ENCODE data around the gene PXYLP1.
"Not testable (repeated sequence)": the region's sequence is repeated elsewhere in the genome, so short reads cannot be mapped to it uniquely, and the experiment has no call there.

The PXYLP1 gene

DNA sequence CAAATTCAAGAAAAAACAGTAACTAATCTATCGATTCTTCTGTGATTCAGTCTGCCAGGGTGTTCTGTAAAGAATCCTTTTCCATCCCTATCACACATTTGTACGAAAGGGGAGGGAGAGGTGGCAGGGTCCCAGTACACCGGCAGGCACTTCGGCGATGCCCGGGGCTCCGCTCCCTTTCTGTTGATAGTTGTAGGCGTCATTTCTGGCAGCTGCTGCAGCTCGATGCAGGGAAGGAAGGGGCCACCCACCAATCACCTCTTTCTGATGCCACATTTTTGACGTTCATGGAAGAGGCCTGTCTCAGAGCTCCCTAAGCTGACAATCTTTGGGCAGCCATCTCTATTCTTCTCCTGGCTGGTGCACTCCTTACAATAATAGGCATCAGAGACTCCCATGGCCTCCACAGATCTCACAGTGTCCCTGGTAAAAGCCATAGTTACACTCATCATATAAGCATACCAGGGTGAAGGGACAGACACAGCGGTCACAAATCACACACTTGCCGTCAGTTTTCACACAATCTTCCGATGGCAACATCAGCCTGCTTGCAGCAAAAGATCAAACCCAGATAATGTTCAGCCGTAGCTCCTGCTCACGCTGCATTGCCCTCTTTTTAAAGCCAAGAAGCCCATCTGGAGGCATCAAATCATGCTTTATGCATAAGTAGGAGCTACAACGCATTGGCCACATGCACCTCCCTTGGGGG, 75.9 kb downstream of the PXYLP1 start:
- Histone ChIP-seq H3K9ac (ENCODE audit: low read depth, low read length) (no peak overlapping the region), H3K36me3 (ENCODE audit: insufficient read depth, low read length) (no peaks in the 10 kb centered on the region), H3K27me3 (ENCODE audit: control insufficient read depth, insufficient read depth, low read length) (no peaks in the 10 kb centered on the region), H3K9me3 (replicated peaks; ENCODE audit: low read length) (no peaks in the 10 kb centered on the region), H3K4me2 (ENCODE audit: low read length) (no peak overlapping the region), H3K4me3 (ENCODE audit: low read length) (no peak overlapping the region), H3K4me1 (ENCODE audit: control insufficient read depth, insufficient read depth, low read length) (peaks cover 14% of the 10 kb centered on the region)

DNA sequence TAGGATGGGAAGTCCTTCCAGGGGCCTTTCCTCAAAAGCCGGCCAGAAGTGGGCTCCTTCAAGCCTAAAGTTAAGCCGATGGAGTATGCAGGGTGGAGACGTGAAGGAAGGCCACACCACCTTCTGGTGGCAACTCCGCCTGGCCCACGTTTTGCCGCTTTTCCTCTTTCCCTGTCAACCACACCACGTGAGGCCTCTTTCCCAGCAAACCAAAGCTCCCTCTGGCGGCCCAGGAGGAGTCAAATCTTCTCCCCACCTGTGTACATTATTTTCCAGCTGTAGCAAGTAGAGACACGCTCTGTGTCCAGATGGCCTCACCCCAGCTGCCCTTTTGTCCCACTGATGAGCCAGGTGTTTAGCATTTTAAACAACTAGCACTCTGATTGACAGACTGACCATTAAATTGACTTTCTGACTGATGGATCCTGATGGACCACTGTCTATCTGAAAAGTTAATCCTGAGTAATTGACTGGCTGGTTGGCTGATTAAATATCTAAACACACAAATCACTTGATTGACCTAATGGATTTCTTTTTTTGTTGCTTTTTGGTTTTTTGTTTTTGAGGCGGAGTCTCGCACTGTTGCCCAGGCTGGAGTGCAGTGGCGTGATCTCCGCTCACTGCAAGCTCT, 77.1 kb downstream of the PXYLP1 start:
- H3K4me1 ChIP-seq (ENCODE audit: control insufficient read depth, insufficient read depth, low read length), result peaks cover 13% of the 10 kb centered on the region
- H3K4me3 ChIP-seq (ENCODE audit: low read length), result no peak overlapping the region
- no peaks in the 10 kb centered on the region for H3K36me3 ChIP-seq (ENCODE audit: insufficient read depth, low read length)
- H3K4me2 ChIP-seq (ENCODE audit: low read length), result no peak overlapping the region
- H3K9ac ChIP-seq (ENCODE audit: low read depth, low read length), result no peak overlapping the region
- no peaks in the 10 kb centered on the region for H3K27me3 ChIP-seq (ENCODE audit: control insufficient read depth, insufficient read depth, low read length)
- H3K9me3 ChIP-seq (replicated peaks; ENCODE audit: low read length), result no peaks in the 10 kb centered on the region

DNA sequence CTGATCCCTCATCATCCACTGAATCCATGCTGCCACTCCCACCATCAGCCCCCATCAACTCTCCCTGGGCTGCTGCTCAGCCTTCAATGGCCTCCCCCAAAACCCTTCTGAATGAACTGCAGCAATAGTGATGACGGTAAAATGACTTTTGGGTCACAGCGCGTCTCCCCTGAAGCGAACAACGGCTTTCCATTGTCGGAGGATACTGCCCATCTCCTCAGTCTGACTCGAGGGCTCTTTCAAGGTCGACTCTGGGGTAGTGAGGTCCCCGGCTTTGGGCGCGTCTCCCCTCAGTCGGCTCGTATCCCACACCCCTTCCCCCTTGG, 79.5 kb downstream of the PXYLP1 start:
- Histone ChIP-seq H3K4me3 (ENCODE audit: low read length) (peak overlapping the region; percentile 92), H3K27me3 (ENCODE audit: control insufficient read depth, insufficient read depth, low read length) (no peaks in the 10 kb centered on the region), H3K9me3 (replicated peaks; ENCODE audit: low read length) (no peaks in the 10 kb centered on the region), H3K36me3 (ENCODE audit: insufficient read depth, low read length) (no peaks in the 10 kb centered on the region), H3K4me1 (ENCODE audit: control insufficient read depth, insufficient read depth, low read length) (peaks cover 13% of the 10 kb centered on the region), H3K9ac (ENCODE audit: low read depth, low read length) (peak overlapping the region; percentile 78), H3K4me2 (ENCODE audit: low read length) (peak overlapping the region; percentile 94)

- Histone ChIP-seq H3K9me3 (replicated peaks; ENCODE audit: low read length) (no peaks in the 10 kb centered on the region), H3K9ac (ENCODE audit: low read depth, low read length) (peak overlapping the region; percentile 78), H3K27me3 (ENCODE audit: control insufficient read depth, insufficient read depth, low read length) (no peaks in the 10 kb centered on the region), H3K4me1 (ENCODE audit: control insufficient read depth, insufficient read depth, low read length) (peaks cover 13% of the 10 kb centered on the region), H3K4me2 (ENCODE audit: low read length) (peak overlapping the region; percentile 94), H3K36me3 (ENCODE audit: insufficient read depth, low read length) (no peaks in the 10 kb centered on the region), H3K4me3 (ENCODE audit: low read length) (peak overlapping the region; percentile 92)
These were observed 80.1 kb downstream of the PXYLP1 start for GRCh38 chr3:141311496-141312353.

DNA sequence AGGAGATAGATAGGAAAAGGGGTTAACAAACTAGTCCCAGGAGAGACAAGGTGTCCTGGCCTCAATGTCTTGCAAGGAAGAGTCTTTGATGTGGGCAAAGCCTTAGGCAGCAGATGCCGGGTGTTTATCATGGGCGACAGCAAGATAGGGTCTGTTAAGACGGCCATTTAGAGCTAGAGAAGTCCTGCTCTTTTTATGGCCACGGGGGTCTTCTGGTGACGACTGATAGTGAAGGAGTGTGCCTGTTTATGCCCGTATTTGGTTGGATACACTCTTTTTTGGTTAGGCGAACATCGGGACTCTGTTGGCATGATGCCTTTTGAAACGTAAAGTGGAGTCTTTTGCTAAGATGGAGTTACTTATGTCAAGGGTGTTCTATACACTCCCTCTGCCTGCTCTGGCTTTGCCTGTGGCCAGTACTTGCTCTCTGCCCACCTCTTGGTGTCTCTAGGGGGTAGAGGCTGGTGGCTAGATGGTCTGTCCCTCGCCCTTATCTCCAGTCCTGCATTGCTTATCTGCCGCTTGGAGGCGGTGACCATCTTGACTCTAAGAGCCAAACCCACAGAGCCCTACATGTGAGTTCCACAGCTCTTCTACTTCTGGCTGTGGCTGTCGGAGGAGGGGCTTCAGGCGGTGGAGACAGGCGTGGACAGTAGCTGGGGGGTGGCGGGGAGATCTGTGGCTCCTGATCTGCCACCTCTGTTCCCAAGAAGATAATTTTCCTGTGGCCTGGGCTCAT, 80.9 kb downstream of the PXYLP1 start:
- H3K4me1 ChIP-seq (ENCODE audit: control insufficient read depth, insufficient read depth, low read length), result peaks cover 13% of the 10 kb centered on the region
- H3K4me2 ChIP-seq (ENCODE audit: low read length), result peak overlapping the region; percentile 94
- H3K27me3 ChIP-seq (ENCODE audit: control insufficient read depth, insufficient read depth, low read length), result no peaks in the 10 kb centered on the region
- peak overlapping the region; percentile 70 for H3K9ac ChIP-seq (ENCODE audit: low read depth, low read length)
- H3K36me3 ChIP-seq (ENCODE audit: insufficient read depth, low read length), result no peaks in the 10 kb centered on the region
- no peaks in the 10 kb centered on the region for H3K9me3 ChIP-seq (replicated peaks; ENCODE audit: low read length)
- H3K4me3 ChIP-seq (ENCODE audit: low read length), result peak overlapping the region; percentile 92

- Histone ChIP-seq H3K9ac (ENCODE audit: low read depth, low read length) (no peak overlapping the region), H3K36me3 (ENCODE audit: insufficient read depth, low read length) (no peaks in the 10 kb centered on the region), H3K9me3 (replicated peaks; ENCODE audit: low read length) (no peaks in the 10 kb centered on the region), H3K4me1 (ENCODE audit: control insufficient read depth, insufficient read depth, low read length) (peaks cover 13% of the 10 kb centered on the region), H3K4me2 (ENCODE audit: low read length) (no peak overlapping the region), H3K4me3 (ENCODE audit: low read length) (no peak overlapping the region), H3K27me3 (ENCODE audit: control insufficient read depth, insufficient read depth, low read length) (no peaks in the 10 kb centered on the region)
These were observed 81.6 kb downstream of the PXYLP1 start for GRCh38 chr3:141313093-141313683.

DNA sequence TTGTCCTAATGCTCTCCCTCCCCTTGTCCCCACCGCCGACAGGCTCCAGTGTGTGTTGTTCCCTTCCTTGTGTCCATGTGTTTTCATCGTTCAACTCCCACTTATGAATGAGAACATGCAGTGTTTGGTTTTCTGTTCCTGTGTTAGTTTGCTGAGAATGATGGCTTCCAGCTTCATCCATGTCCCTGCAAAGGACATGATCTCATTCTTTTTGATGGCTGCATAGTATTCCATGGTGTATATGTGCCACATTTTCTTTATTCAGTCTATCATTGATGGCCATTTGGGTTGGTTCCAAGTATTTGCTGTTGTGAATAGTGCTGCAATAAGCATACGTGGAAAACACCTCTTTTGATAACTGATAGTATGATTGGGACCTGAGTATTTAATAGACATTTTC, 82.8 kb downstream of the PXYLP1 start:
- H3K27me3 ChIP-seq (ENCODE audit: control insufficient read depth, insufficient read depth, low read length); H3K9me3 ChIP-seq (replicated peaks; ENCODE audit: low read length); H3K4me3 ChIP-seq (ENCODE audit: low read length); H3K9ac ChIP-seq (ENCODE audit: low read depth, low read length); H3K36me3 ChIP-seq (ENCODE audit: insufficient read depth, low read length); H3K4me2 ChIP-seq (ENCODE audit: low read length): not testable (repeated sequence)
- peaks cover 13% of the 10 kb centered on the region for H3K4me1 ChIP-seq (ENCODE audit: control insufficient read depth, insufficient read depth, low read length)

- Histone ChIP-seq H3K4me2 (ENCODE audit: low read length) (no peak overlapping the region), H3K9ac (ENCODE audit: low read depth, low read length) (no peak overlapping the region), H3K9me3 (replicated peaks; ENCODE audit: low read length) (no peaks in the 10 kb centered on the region), H3K27me3 (ENCODE audit: control insufficient read depth, insufficient read depth, low read length) (no peaks in the 10 kb centered on the region), H3K4me1 (ENCODE audit: control insufficient read depth, insufficient read depth, low read length) (peaks cover 19% of the 10 kb centered on the region), H3K4me3 (ENCODE audit: low read length) (no peak overlapping the region), H3K36me3 (ENCODE audit: insufficient read depth, low read length) (no peaks in the 10 kb centered on the region)
These were observed 85.2 kb downstream of the PXYLP1 start for GRCh38 chr3:141316851-141317250.

- H3K4me1 ChIP-seq (ENCODE audit: control insufficient read depth, insufficient read depth, low read length), result peaks cover 12% of the 10 kb centered on the region
- H3K36me3 ChIP-seq (ENCODE audit: insufficient read depth, low read length), result no peaks in the 10 kb centered on the region
- H3K4me3 ChIP-seq (ENCODE audit: low read length), result no peak overlapping the region
- H3K9me3 ChIP-seq (replicated peaks; ENCODE audit: low read length), result no peaks in the 10 kb centered on the region
- H3K4me2 ChIP-seq (ENCODE audit: low read length), result no peak overlapping the region
- no peak overlapping the region for H3K9ac ChIP-seq (ENCODE audit: low read depth, low read length)
- H3K27me3 ChIP-seq (ENCODE audit: control insufficient read depth, insufficient read depth, low read length), result no peaks in the 10 kb centered on the region
These were observed 88.9 kb downstream of the PXYLP1 start for GRCh38 chr3:141320399-141321108.

- Histone ChIP-seq H3K4me1 (ENCODE audit: control insufficient read depth, insufficient read depth, low read length) (peaks cover 12% of the 10 kb centered on the region), H3K4me2 (ENCODE audit: low read length) (no peak overlapping the region), H3K36me3 (ENCODE audit: insufficient read depth, low read length) (no peaks in the 10 kb centered on the region), H3K9ac (ENCODE audit: low read depth, low read length) (no peak overlapping the region), H3K4me3 (ENCODE audit: low read length) (no peak overlapping the region), H3K9me3 (replicated peaks; ENCODE audit: low read length) (no peaks in the 10 kb centered on the region), H3K27me3 (ENCODE audit: control insufficient read depth, insufficient read depth, low read length) (no peaks in the 10 kb centered on the region)
These were observed 89.5 kb downstream of the PXYLP1 start for GRCh38 chr3:141321109-141321497.
